ENCODE results near the gene LRRN4CL.

The LRRN4CL gene

GRCh38 chr11:62646825-62647608 lies 42.3 kb downstream of the LRRN4CL start:
- no peak for DNase-seq (ENCODE audit: low read depth)

GRCh38 chr11:62645946-62646824 lies 43.1 kb downstream of the LRRN4CL start, which contains the start of gene GANAB:
Gene GANAB (minus strand): TSS chr11:62646613. CDS start chr11:62646599, 14 bp downstream.
- DNase-seq (ENCODE audit: low read depth) = peak; percentile 99

- no peak for DNase-seq (ENCODE audit: low read depth)
Observed at GRCh38 chr11:62645671-62645945, 43.7 kb downstream of the LRRN4CL start.

GRCh38 chr11:62644220-62644619 lies 45.1 kb downstream of the LRRN4CL start:
- no peak for DNase-seq (ENCODE audit: low read depth)
